HFFc6 (cell line): ENCODE results near the gene SVIL. TPM values are rescaled to one million over a fixed set of nuclear protein-coding genes. Genes with fewer than 3 reads are reported as not detected.
A peak's percentile ranks its signal among the peaks of the same experiment; 100 is the strongest.

ENCODE experiments used
- DNase-seq: peaks from one replicate; pipeline ENCODE4 v3.0.0-alpha.2; 2018
- H3K27ac Mint-ChIP-seq: 2 replicates; pipeline ENCODE4 v1.8.0; 2020; ENCODE audit warnings: mild to moderate bottlenecking, mixed read lengths
- H3K27me3 Mint-ChIP-seq: 2 replicates; pipeline ENCODE4 v1.8.0; 2021; ENCODE audit warnings: mild to moderate bottlenecking, moderate library complexity, mixed read lengths; ENCODE audit not compliant: insufficient read depth
- H3K36me3 Mint-ChIP-seq: 2 replicates; pipeline ENCODE4 v1.8.0; 2021; ENCODE audit warnings: low read depth, mixed read lengths
- H3K4me1 Mint-ChIP-seq: 2 replicates; pipeline ENCODE4 v1.8.0; 2020; ENCODE audit warnings: low read depth, mixed read lengths
- H3K4me3 Mint-ChIP-seq: 2 replicates; pipeline ENCODE4 v1.8.0; 2020; ENCODE audit warnings: mild to moderate bottlenecking, moderate library complexity, mixed read lengths
- H3K9me3 Mint-ChIP-seq: 2 replicates; pipeline ENCODE4 v1.8.0; 2020; ENCODE audit warnings: mild to moderate bottlenecking, mixed read lengths
- total RNA-seq, 6 experiments: library from RNA; stranded (reverse); fragmentation: NEBNext Ultra II Directional; extraction: Animal tissue kit (Norgen Biotek cat#: 25700); gene quantifications; 2 replicates in 1 of 6; 3 replicates in 5 of 6; pipeline ENCODE4 v1.2.3, GENCODE V29; 2021
- TF ChIP-seq, protein P1 (sequence below): fragments of 200-600 bp; sonication (generic); IDR thresholded peaks from 2 replicates; pipeline ENCODE4 v1.5.0; 2021; ENCODE audit warnings: antibody characterized with exemption, mild to moderate bottlenecking

Gene SVIL
- total RNA-seq, 6 experiments from 2014 or later: 0.22 to 0.89 (median 0.48) TPM

DNA sequence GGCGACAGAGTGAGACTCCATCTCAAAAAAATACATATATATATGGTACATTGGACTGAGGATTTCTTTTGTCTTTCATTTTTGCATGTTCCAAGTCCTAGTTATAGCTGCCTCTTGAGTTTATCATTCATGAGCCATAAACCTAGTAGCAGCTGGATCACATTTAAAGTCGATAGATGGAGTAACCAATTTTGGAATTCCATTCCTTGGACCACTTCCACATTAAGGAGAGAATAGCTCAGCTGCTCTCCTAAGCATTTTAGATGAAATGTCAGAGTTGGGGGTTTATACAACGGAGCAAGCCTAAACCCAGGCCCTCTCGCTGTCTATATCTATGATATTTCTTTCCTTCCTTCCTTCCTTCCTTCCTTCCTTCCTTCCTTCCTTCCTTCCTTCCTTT lies 204.7 kb downstream of the SVIL start:
- no peak overlapping the region for H3K4me3 Mint-ChIP-seq
- H3K27ac Mint-ChIP-seq: no peak overlapping the region
- DNase-seq: no peak
- H3K9me3 Mint-ChIP-seq: no peaks in the 10 kb centered on the region
- TF ChIP-seq, protein P1, sequence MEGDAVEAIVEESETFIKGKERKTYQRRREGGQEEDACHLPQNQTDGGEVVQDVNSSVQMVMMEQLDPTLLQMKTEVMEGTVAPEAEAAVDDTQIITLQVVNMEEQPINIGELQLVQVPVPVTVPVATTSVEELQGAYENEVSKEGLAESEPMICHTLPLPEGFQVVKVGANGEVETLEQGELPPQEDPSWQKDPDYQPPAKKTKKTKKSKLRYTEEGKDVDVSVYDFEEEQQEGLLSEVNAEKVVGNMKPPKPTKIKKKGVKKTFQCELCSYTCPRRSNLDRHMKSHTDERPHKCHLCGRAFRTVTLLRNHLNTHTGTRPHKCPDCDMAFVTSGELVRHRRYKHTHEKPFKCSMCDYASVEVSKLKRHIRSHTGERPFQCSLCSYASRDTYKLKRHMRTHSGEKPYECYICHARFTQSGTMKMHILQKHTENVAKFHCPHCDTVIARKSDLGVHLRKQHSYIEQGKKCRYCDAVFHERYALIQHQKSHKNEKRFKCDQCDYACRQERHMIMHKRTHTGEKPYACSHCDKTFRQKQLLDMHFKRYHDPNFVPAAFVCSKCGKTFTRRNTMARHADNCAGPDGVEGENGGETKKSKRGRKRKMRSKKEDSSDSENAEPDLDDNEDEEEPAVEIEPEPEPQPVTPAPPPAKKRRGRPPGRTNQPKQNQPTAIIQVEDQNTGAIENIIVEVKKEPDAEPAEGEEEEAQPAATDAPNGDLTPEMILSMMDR: no peak
- H3K4me1 Mint-ChIP-seq: peaks cover 28% of the 10 kb centered on the region
- H3K27me3 Mint-ChIP-seq: no peaks in the 10 kb centered on the region
- no peaks in the 10 kb centered on the region; the same call in 1 of the 2 replicates for H3K36me3 Mint-ChIP-seq

DNA sequence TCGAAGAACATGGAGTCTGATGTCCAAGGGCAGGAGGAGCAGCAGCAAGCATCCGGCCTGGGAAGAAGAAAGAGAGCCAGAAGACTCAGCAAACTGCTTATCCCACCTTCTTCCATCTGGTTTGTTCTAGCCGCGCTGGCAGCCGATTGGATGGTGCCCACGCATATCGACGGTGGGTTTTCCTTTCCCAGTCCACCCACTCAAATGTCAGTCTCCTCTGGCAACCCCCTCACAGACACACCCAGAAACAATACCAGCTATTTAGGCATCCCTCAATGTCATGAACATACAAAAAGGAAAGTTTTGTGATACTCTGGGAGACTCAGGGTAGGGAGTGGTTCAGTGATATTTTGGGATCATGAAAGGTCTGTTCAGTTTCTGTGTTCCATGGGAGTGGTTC lies 206.3 kb downstream of the SVIL start:
- peaks cover 4% of the 10 kb centered on the region; the same call in 1 of the 2 replicates for H3K36me3 Mint-ChIP-seq
- peaks cover 12% of the 10 kb centered on the region for H3K4me1 Mint-ChIP-seq
- no peak overlapping the region; the same call in 1 of the 2 replicates for H3K27ac Mint-ChIP-seq
- H3K4me3 Mint-ChIP-seq: no peak overlapping the region
- TF ChIP-seq, protein P1: no peak
- no peaks in the 10 kb centered on the region for H3K9me3 Mint-ChIP-seq
- H3K27me3 Mint-ChIP-seq: no peaks in the 10 kb centered on the region
- no peak for DNase-seq

DNA sequence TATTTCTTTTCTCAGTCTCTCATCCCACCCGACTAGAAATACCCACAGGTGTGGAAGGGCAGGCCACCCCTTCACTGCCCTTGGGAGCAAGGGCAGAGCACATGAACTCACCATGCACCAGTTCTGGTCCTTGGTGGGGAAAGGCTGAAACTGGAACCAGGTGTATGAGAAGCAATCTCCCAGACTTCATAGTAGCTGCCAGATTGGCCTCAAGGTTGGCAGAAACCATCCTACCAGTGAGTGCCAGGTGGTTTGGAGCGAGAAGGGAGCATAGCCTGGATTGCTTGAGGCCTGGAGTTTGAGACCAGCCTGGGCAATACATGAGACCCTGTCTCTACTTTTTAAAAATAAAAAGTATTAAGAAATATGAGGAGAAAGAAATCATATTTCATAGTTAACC lies 207.1 kb downstream of the SVIL start:
- H3K9me3 Mint-ChIP-seq: no peaks in the 10 kb centered on the region
- no peaks in the 10 kb centered on the region for H3K27me3 Mint-ChIP-seq
- H3K4me1 Mint-ChIP-seq: peaks cover 12% of the 10 kb centered on the region
- TF ChIP-seq, protein P1: no peak
- no peak overlapping the region for H3K27ac Mint-ChIP-seq
- no peak for DNase-seq
- peaks cover 8% of the 10 kb centered on the region; the same call in 1 of the 2 replicates for H3K36me3 Mint-ChIP-seq
- H3K4me3 Mint-ChIP-seq: no peak overlapping the region

DNA sequence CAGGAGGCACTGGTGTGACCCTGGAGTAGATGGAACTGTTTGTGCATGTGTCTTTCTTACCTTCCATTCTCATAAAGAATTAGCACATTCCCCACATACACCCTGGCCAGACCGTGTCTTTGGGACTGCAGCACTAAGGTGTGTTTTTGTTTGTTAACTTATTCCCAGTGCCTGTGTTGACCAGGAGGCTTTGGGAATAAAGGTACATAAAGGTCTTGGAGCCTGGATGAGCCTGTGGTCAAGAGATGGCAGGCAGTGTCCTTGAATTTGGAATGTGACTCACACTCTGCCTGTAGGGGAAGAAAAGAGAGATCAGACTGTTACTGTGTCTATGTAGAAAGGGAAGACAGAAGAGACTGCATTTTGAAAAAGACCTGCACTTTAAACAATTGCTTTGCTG lies 208.4 kb downstream of the SVIL start:
- Mint-ChIP-seq H3K4me1 (peaks cover 12% of the 10 kb centered on the region), H3K27me3 (no peaks in the 10 kb centered on the region), H3K36me3 (peaks cover 19% of the 10 kb centered on the region), H3K9me3 (no peaks in the 10 kb centered on the region), H3K4me3 (no peak overlapping the region), H3K27ac (peak overlapping the region; percentile 1; the same call in 1 of the 2 replicates)
- TF ChIP-seq, protein P1: no peak
- DNase-seq: no peak

DNA sequence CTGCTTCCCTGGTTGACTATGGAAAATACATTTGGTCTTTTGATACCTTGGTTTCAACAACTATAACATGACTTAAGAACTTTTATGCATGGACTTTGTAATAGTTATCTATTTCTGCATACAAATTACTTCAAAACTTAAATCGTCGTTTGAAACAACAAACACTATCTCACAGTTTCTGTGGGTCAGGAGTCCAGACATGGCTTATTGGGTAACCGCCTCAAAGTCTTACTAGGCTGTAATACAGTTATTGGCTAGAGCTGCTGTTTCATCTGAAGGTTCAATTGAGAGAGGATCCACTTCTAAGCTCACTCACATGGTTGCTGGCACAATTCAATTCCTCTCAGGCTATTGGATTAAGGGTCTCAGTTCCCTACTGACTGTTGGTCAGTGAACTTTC lies 210.8 kb downstream of the SVIL start:
- Mint-ChIP-seq H3K4me1 (peaks cover 8% of the 10 kb centered on the region), H3K36me3 (peaks cover 27% of the 10 kb centered on the region), H3K27ac (no peak overlapping the region), H3K9me3 (no peaks in the 10 kb centered on the region), H3K4me3 (no peak overlapping the region), H3K27me3 (no peaks in the 10 kb centered on the region)
- TF ChIP-seq, protein P1: no peak
- no peak for DNase-seq

DNA sequence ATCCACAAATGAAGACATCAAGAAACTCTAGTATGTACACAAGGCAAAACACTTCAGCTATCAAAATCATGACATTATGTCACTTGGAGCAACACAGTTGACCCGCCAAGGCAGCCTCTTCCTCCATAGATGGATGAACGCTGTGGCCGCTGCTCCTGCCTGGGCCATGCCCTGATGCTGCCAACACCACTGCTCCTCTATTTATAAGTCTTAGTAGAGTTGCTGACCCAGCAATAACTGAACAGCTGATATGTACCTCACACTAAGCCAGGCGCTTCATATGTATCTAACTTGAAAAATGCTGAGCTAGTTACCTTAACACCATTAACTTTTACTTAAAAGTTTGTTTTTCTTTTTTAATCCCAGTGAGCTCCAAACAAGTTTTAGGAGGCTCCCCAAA lies 214.0 kb downstream of the SVIL start:
- Mint-ChIP-seq H3K27ac (no peak overlapping the region), H3K4me1 (peaks cover 3% of the 10 kb centered on the region), H3K27me3 (no peaks in the 10 kb centered on the region), H3K9me3 (no peaks in the 10 kb centered on the region), H3K4me3 (no peak overlapping the region), H3K36me3 (peaks cover 35% of the 10 kb centered on the region)
- no peak for DNase-seq
- TF ChIP-seq, protein P1: no peak
